ENCODE results near the gene CBLB.

DNA sequence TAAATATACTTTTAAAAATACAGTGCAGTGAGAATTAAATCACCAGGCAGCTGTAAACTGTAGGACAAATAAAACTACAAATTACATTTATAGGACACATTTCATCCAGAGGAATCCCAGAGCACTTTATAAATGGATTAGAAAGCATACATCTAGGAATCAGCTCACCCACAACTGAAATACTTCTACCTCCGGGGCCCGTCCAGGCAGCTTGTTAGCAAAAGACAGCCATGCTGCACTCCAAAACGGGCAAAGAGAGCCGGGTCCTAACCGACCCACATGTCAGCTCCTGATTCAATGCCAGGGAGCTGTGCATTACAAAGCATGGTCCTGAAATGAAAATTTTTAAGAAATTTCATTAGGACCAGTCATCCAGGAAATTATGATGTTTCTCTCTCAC, 234.1 kb downstream of the CBLB start:
- TF ChIP-seq CTCF (conservative IDR thresholded peaks at IDR 0.05; ENCODE audit: low read length) = no peak
- TF ChIP-seq EZH2phosphoT487 (IDR thresholded peaks at IDR 0.05; ENCODE audit: borderline replicate concordance) = no peak
